Liver (tissue), 9 donors: Measurements from ENCODE around the gene SCN4A. TPM values are rescaled to one million over a fixed set of nuclear protein-coding genes. Genes with fewer than 3 reads are reported as not detected.
A peak's percentile ranks its signal among the peaks of the same experiment; 100 is the strongest.
"Not testable (repeated sequence)": the region's sequence is repeated elsewhere in the genome, so short reads cannot be mapped to it uniquely, and the experiment has no call there.

ENCODE experiments used
- DNase-seq: peaks from one replicate; pipeline ENCODE4 v3.0.0-alpha.2; 2017; ENCODE audit warnings: low spot score
- H3K27ac ChIP-seq, 2 donors: one replicate each; pipeline ENCODE4 v1.7.0; 2013; ENCODE audit warnings: inconsistent platforms in 2 of 2, low read length in 2 of 2, control low read depth in 1 of 2, low read depth in 1 of 2, mild to moderate bottlenecking in 1 of 2
- H3K27me3 ChIP-seq, 4 donors: one replicate each; pipeline versions ENCODE4 v1.6.1 to v1.7.0; 2013; ENCODE audit warnings: low read length in 3 of 4, inconsistent platforms in 1 of 4, mild to moderate bottlenecking in 1 of 4, moderate library complexity in 1 of 4; ENCODE audit not compliant: control insufficient read depth in 4 of 4, insufficient read depth in 4 of 4
- H3K36me3 ChIP-seq, 4 donors: one replicate each; pipeline versions ENCODE4 v1.6.1 to v1.7.0; 2013; ENCODE audit warnings: low read length in 3 of 4, mild to moderate bottlenecking in 3 of 4, low read depth in 1 of 4, moderate library complexity in 1 of 4; ENCODE audit not compliant: control insufficient read depth in 4 of 4, insufficient read depth in 3 of 4
- H3K4me1 ChIP-seq, 4 donors: one replicate each; pipeline versions ENCODE4 v1.6.1 to v1.7.0; 2013; ENCODE audit warnings: low read length in 3 of 4, mild to moderate bottlenecking in 3 of 4, moderate library complexity in 1 of 4; ENCODE audit not compliant: control insufficient read depth in 4 of 4, insufficient read depth in 4 of 4
- H3K4me3 ChIP-seq, 3 donors: one replicate each; pipeline versions ENCODE4 v1.6.1 to v1.7.0; 2013; ENCODE audit warnings: low read length in 3 of 3, control low read depth in 1 of 3, low read depth in 1 of 3, mild to moderate bottlenecking in 1 of 3
- H3K9ac ChIP-seq, 2 donors: one replicate each; pipeline ENCODE4 v1.7.0; 2013; ENCODE audit warnings: low read length in 2 of 2, mild to moderate bottlenecking in 2 of 2, moderate library complexity in 2 of 2, control low read depth in 1 of 2, low read depth in 1 of 2
- H3K9me3 ChIP-seq, 4 donors: one replicate each; pipeline versions ENCODE4 v1.6.1 to v1.7.0; 2013; ENCODE audit warnings: low read length in 3 of 4; ENCODE audit not compliant: control insufficient read depth in 4 of 4
- ATF3 ChIP-seq: IDR thresholded peaks from 2 replicates; pipeline ENCODE4 v1.6.1; 2016; ENCODE audit warnings: antibody characterized with exemption
- CTCF ChIP-seq: fragments of 150-350 bp; IDR thresholded peaks from 2 replicates; pipeline ENCODE4 v1.5.1; 2017; ENCODE audit warnings: improper control_type of control experiment, low read depth, low read length; ENCODE audit not compliant: missing input control
- FOXA1 ChIP-seq: IDR thresholded peaks from 2 replicates; pipeline ENCODE4 v1.6.1; 2016; ENCODE audit warnings: antibody characterized with exemption
- HNF4G ChIP-seq: IDR thresholded peaks from 2 replicates; pipeline ENCODE4 v1.6.1; 2016; ENCODE audit warnings: antibody characterized with exemption
- JUND ChIP-seq, 2 donors: IDR thresholded peaks; 2 replicates each; pipeline ENCODE4 v1.6.1; 2016; ENCODE audit warnings: antibody characterized with exemption in 2 of 2
- NR2F2 ChIP-seq: IDR thresholded peaks from 2 replicates; pipeline ENCODE4 v1.6.1; 2016; ENCODE audit warnings: antibody characterized with exemption
- RAD21 ChIP-seq, 2 donors: IDR thresholded peaks; 2 replicates each; pipeline ENCODE4 v1.6.1; 2016; ENCODE audit warnings: antibody characterized with exemption in 2 of 2, mild to moderate bottlenecking in 2 of 2
- REST ChIP-seq: IDR thresholded peaks from 2 replicates; pipeline ENCODE4 v1.6.1; 2016; ENCODE audit warnings: antibody characterized with exemption, mild to moderate bottlenecking
- RXRA ChIP-seq, 2 donors: IDR thresholded peaks; 2 replicates each; pipeline ENCODE4 v1.6.1; 2017 to 2018; ENCODE audit warnings: antibody characterized with exemption in 2 of 2, mild to moderate bottlenecking in 1 of 2
- SP1 ChIP-seq: IDR thresholded peaks from 2 replicates; pipeline ENCODE4 v1.6.1; 2018; ENCODE audit warnings: antibody characterized with exemption, mild to moderate bottlenecking
- TAF1 ChIP-seq: conservative IDR thresholded peaks from 2 replicates; pipeline ENCODE4 v1.6.1; 2016; ENCODE audit warnings: antibody characterized with exemption, mild to moderate bottlenecking
- ZBTB33 ChIP-seq: IDR thresholded peaks from 2 replicates; pipeline ENCODE4 v1.6.1; 2016; ENCODE audit warnings: antibody characterized with exemption
- WGBS: extraction: QIAGEN DNeasy Blood & Tissue Kit; methylation state at CpG from one replicate; pipeline ENCODE4 v1.1.7; 2013; 5-methylcytosine and 5-hydroxymethylcytosine counted together
- polyA plus RNA-seq, 2 donors: library from polyadenylated mRNA; stranded (reverse) in 1 of 2; unstranded in 1 of 2; fragments of 200-250 nt in 1 of 2; fragments of >200 nt in 1 of 2; fragmentation: Nextera tagmentation in 1 of 2; extraction: Ambion mirVana in 1 of 2; gene quantifications; one replicate each; pipeline versions ENCODE4 v1.2.1 to v1.2.3, GENCODE V29; 2013 to 2015
- total RNA-seq, 2 donors: library from RNA; depleted of rRNA; stranded (reverse); fragments of >200 nt; gene quantifications; one replicate each; pipeline ENCODE4 v1.2.3, GENCODE V29; 2014
- donor health status: healthy.
- donor health status: healthy.
- donor health status: healthy.
- donor health status: healthy.
- donor health status: healthy.

SCN4A gene
- total and polyA plus RNA-seq, 4 donors = 0.04 to 1.3 (median 0.43) TPM

GRCh38 chr17:63920779-63921178 is 51.9 kb downstream of the SCN4A start:
- H3K27me3 ChIP-seq, DNase-seq, H3K36me3 ChIP-seq, H3K9me3 ChIP-seq, H3K27ac ChIP-seq, H3K4me1 ChIP-seq, H3K4me3 ChIP-seq, H3K9ac ChIP-seq: not testable (repeated sequence)
- WGBS = 88% methylated on average over 5 of the region's 5 CpGs

GRCh38 chr17:63920050-63920449 is 52.7 kb downstream of the SCN4A start:
- H3K36me3 ChIP-seq, H3K9ac ChIP-seq, H3K27ac ChIP-seq, H3K9me3 ChIP-seq, H3K4me3 ChIP-seq, H3K4me1 ChIP-seq, H3K27me3 ChIP-seq, DNase-seq: not testable (repeated sequence)
- 86% methylated on average over 6 of the region's 6 CpGs for WGBS

- no peak overlapping the region for H3K27ac ChIP-seq
- DNase-seq = peak; percentile 71
Measured at GRCh38 chr17:63919311-63919723, 53.4 kb downstream of the SCN4A start.

GRCh38 chr17:63918789-63919305 is 53.9 kb downstream of the SCN4A start, which contains the start of gene GH1:
TSS of gene GH1 (minus strand) at chr17:63918839. CDS start at chr17:63918776, 63 bp downstream.
- H3K27me3 ChIP-seq, H3K9ac ChIP-seq, DNase-seq, H3K9me3 ChIP-seq, H3K27ac ChIP-seq, H3K4me3 ChIP-seq, H3K36me3 ChIP-seq, H3K4me1 ChIP-seq: not testable (repeated sequence)
- WGBS = 49% methylated on average over 10 of the region's 10 CpGs

More at GRCh38 chr17:63919311-63919723, 53.4 kb downstream of the SCN4A start:
- H3K27me3 ChIP-seq = no peaks in the 10 kb centered on the region
- no peaks in the 10 kb centered on the region for H3K9me3 ChIP-seq
- TF ChIP-seq RAD21 (IDR thresholded peaks at IDR 0.05) (peak; percentile 86 to 90), RXRA (IDR thresholded peaks at IDR 0.05) (no peak), FOXA1 (no peak), CTCF (peak; percentile 94)
- H3K4me1 ChIP-seq = peaks cover 0 to 3% (median 0%) of the 10 kb centered on the region in 4 donors
- H3K36me3 ChIP-seq = no peaks in the 10 kb centered on the region
- WGBS = 41% methylated on average over 8 of the region's 8 CpGs
- H3K9ac ChIP-seq = no peak overlapping the region
- H3K4me3 ChIP-seq = no peak overlapping the region

- H3K36me3 ChIP-seq = no peaks in the 10 kb centered on the region
- 52% methylated on average over 10 of the region's 10 CpGs for WGBS
- peaks cover 0 to 3% (median 0%) of the 10 kb centered on the region in 4 donors for H3K4me1 ChIP-seq
- no peak overlapping the region for H3K4me3 ChIP-seq
- H3K9me3 ChIP-seq = no peaks in the 10 kb centered on the region
- no peaks in the 10 kb centered on the region for H3K27me3 ChIP-seq
- no peak for DNase-seq
- H3K9ac ChIP-seq = no peak overlapping the region
- H3K27ac ChIP-seq = no peak overlapping the region
- TF ChIP-seq REST = no peak
- TF ChIP-seq ZBTB33 = no peak
- TF ChIP-seq NR2F2 = no peak
- TF ChIP-seq RAD21 (IDR thresholded peaks at IDR 0.05) = no peak
- TF ChIP-seq ATF3 = no peak
- no peak for TF ChIP-seq JUND (IDR thresholded peaks at IDR 0.05)
- TF ChIP-seq HNF4G = no peak
- no peak for TF ChIP-seq SP1
- TF ChIP-seq TAF1 = no peak
- TF ChIP-seq FOXA1 = no peak
Measured at GRCh38 chr17:63918305-63918704, 54.4 kb downstream of the SCN4A start.
